Esophagus muscularis mucosa (tissue), 4 donors: ENCODE results near the gene NAV3.
A peak's percentile ranks its signal among the peaks of the same experiment; 100 is the strongest.

ENCODE experiments used
- CTCF ChIP-seq, 3 experiments: fragments of 200-600 bp in 2 of 3; fragments of 450-650 bp in 1 of 3; sonication (generic) in 2 of 3; IDR thresholded peaks; one replicate each; pipeline ENCODE4 v1.5.1; 2017 to 2019; ENCODE audit warnings: antibody characterized with exemption in 3 of 3, mild to moderate bottlenecking in 2 of 3, moderate library complexity in 1 of 3
- EP300 ChIP-seq: sonication (generic); formaldehyde crosslinking; IDR thresholded peaks from one replicate; pipeline ENCODE4 v1.6.1; 2017; ENCODE audit warnings: antibody characterized with exemption
- POLR2A ChIP-seq: fragments of 450-650 bp; IDR thresholded peaks from one replicate; pipeline ENCODE4 v1.6.1; 2017; ENCODE audit warnings: antibody characterized with exemption, moderate library complexity, mild to moderate bottlenecking, low read depth
- POLR2AphosphoS5 ChIP-seq, 2 donors: sonication (generic); formaldehyde crosslinking; IDR thresholded peaks; one replicate each; pipeline ENCODE4 v1.6.1; 2017; ENCODE audit warnings: antibody characterized with exemption in 2 of 2

GRCh38 chr12:78120866-78121560, 290.3 kb downstream of the NAV3 start:
- no peak for TF ChIP-seq POLR2AphosphoS5 (IDR thresholded peaks at IDR 0.05)
- no peak for TF ChIP-seq POLR2A
- peak in 1 of 3 experiments; percentile 13 for TF ChIP-seq CTCF (IDR thresholded peaks at IDR 0.05)
- TF ChIP-seq EP300: no peak
